RWPE2 (cell line): ENCODE measurements around the gene SCGB3A1.
A peak's percentile ranks its signal among the peaks of the same experiment; 100 is the strongest.

Experiments
- ATAC-seq: fragments of 200-7000 bp; cut with Tn5 transposase; 3 replicates; pipeline ENCODE4 v1.9.1; 2021; ENCODE audit warnings: low read depth
- DNase-seq: peaks from one replicate; pipeline ENCODE4 v3.0.0-alpha.2; 2020; ENCODE audit warnings: low spot score
- H3K27ac ChIP-seq: fragments of 450-650 bp; 2 replicates; pipeline ENCODE4 v1.5.1; 2017; ENCODE audit warnings: mild to moderate bottlenecking; ENCODE audit not compliant: poor library complexity, severe bottlenecking
- H3K27me3 ChIP-seq: fragments of 250-450 bp; sonication (Bioruptor Pico); 2 replicates; pipeline ENCODE4 v1.5.1; 2021; ENCODE audit warnings: mild to moderate bottlenecking, moderate library complexity; ENCODE audit not compliant: insufficient read depth, poor library complexity, severe bottlenecking
- H3K36me3 ChIP-seq: fragments of 250-450 bp; sonication (Bioruptor Pico); 2 replicates; pipeline ENCODE4 v1.5.1; 2020; ENCODE audit warnings: low read depth, mild to moderate bottlenecking, moderate library complexity
- H3K4me1 ChIP-seq: fragments of 250-450 bp; sonication (Bioruptor Pico); 2 replicates; pipeline ENCODE4 v1.5.1; 2021; ENCODE audit warnings: mild to moderate bottlenecking, moderate library complexity; ENCODE audit not compliant: insufficient read depth, poor library complexity, severe bottlenecking
- H3K4me3 ChIP-seq: fragments of 250-450 bp; sonication (Bioruptor Pico); 2 replicates; pipeline ENCODE4 v1.5.1; 2021; ENCODE audit warnings: mild to moderate bottlenecking, moderate library complexity; ENCODE audit not compliant: severe bottlenecking
- H3K9me3 ChIP-seq: fragments of 250-450 bp; sonication (Bioruptor Pico); 2 replicates; pipeline ENCODE4 v1.5.1; 2021; ENCODE audit warnings: mild to moderate bottlenecking, moderate library complexity; ENCODE audit not compliant: severe bottlenecking
- TF ChIP-seq, protein P1 (sequence below): fragments of 450-650 bp; IDR thresholded peaks from one replicate; pipeline ENCODE4 v1.5.1; 2017; ENCODE audit warnings: mild to moderate bottlenecking, moderate library complexity; ENCODE audit not compliant: poor library complexity, severe bottlenecking

The SCGB3A1 gene

DNA sequence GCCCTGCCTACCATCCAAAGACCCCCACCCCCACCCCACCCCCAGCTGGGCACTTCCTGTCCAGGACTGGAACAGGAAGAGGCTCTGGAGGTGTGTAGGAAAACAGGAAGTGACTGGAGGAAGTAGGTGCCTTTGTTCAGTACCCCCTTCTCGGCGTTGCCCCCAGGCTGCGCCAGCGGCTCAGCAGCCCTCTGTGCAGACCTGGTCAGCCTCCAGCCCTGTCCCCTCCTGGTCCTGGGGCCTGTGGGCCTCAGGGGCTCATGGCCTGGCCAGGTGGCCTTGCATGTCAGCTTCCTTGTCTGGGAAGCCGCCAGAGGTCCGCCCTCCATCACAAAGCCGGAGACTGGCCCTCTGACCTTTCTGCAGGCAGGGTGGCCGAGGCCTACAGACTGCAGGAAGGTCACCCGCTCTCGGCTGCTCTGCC is 32.1 kb upstream of the SCGB3A1 start:
- Histone ChIP-seq H3K27me3 (peaks cover 40% of the 10 kb centered on the region), H3K9me3 (no peaks in the 10 kb centered on the region), H3K27ac (no peak overlapping the region), H3K4me3 (no peak overlapping the region), H3K4me1 (no peaks in the 10 kb centered on the region), H3K36me3 (no peaks in the 10 kb centered on the region)
- TF ChIP-seq, protein P1, sequence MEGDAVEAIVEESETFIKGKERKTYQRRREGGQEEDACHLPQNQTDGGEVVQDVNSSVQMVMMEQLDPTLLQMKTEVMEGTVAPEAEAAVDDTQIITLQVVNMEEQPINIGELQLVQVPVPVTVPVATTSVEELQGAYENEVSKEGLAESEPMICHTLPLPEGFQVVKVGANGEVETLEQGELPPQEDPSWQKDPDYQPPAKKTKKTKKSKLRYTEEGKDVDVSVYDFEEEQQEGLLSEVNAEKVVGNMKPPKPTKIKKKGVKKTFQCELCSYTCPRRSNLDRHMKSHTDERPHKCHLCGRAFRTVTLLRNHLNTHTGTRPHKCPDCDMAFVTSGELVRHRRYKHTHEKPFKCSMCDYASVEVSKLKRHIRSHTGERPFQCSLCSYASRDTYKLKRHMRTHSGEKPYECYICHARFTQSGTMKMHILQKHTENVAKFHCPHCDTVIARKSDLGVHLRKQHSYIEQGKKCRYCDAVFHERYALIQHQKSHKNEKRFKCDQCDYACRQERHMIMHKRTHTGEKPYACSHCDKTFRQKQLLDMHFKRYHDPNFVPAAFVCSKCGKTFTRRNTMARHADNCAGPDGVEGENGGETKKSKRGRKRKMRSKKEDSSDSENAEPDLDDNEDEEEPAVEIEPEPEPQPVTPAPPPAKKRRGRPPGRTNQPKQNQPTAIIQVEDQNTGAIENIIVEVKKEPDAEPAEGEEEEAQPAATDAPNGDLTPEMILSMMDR, result no peak
- DNase-seq, result no peak
- ATAC-seq, result no peak

DNA sequence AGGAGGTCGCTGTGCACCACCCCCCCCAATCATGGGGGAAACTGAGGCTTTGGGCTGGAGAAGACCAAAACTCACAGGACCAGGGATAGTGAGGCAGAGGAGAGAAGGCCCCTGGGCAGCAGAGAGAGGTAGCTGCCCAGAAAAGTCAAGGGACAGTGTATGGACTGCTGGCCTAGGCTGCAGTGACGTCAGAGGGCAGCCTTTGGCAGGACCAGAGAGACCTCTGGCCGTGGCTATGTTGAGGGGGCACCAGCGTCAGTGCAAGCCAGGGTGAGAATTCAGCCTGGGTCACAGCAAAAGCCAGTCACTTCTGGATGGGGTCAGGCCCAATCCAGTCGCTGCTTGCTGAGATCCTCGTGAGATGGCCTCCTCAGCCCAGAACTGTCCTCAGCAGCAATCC is 31.6 kb upstream of the SCGB3A1 start:
- Histone ChIP-seq H3K9me3 (no peaks in the 10 kb centered on the region), H3K27ac (no peak overlapping the region), H3K4me1 (no peaks in the 10 kb centered on the region), H3K36me3 (no peaks in the 10 kb centered on the region), H3K27me3 (peaks cover 41% of the 10 kb centered on the region), H3K4me3 (no peak overlapping the region)
- TF ChIP-seq, protein P1, result no peak
- DNase-seq, result no peak
- no peak for ATAC-seq

DNA sequence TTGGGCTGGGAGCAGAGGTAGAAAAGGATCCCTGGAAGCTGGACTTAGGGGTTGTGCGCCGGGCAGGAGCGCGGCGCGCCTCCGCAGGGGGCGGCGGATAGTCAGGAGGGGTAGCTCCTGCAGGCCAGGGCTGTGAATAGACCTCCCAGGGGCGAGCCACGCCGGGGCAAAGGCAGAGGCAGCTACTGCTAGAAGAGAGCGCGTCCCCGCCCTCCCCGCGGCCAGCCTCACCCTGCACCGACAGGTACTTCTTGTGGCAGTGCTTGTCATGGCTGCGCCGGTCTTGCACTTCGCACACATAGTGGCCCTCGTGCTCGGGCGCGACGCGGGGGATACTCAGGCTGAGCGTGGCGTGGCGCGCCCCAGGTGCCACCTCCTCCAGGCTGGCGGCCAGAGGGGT is 30.0 kb upstream of the SCGB3A1 start:
- ATAC-seq, result no peak
- Histone ChIP-seq H3K4me1 (no peaks in the 10 kb centered on the region), H3K9me3 (no peaks in the 10 kb centered on the region), H3K36me3 (no peaks in the 10 kb centered on the region), H3K27me3 (peaks cover 34% of the 10 kb centered on the region), H3K27ac (no peak overlapping the region), H3K4me3 (no peak overlapping the region)
- no peak for DNase-seq
- TF ChIP-seq, protein P1, result no peak

DNA sequence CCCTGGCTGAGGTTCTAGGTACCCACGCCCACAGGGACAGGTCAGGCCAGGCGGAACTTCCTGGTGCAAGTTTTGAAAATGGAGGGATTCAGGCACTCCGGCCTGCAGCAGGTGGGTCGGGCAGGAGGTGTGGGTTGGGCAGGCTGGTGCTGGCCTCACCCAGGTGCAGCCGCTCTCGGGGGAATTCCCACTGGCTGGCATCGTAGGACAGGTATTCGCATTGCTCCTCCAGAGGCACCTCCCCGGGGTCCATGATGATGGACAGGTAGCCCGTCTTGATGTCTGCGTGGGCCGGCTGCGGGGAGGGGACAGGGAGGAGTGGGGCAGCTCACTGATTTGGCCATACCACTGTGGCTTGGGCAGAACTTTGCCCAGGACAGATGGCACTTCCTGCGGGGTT is 28.7 kb upstream of the SCGB3A1 start:
- DNase-seq (no peak), ATAC-seq (no peak)
- no peaks in the 10 kb centered on the region for H3K9me3 ChIP-seq
- H3K36me3 ChIP-seq, result no peaks in the 10 kb centered on the region
- peaks cover 30% of the 10 kb centered on the region for H3K27me3 ChIP-seq
- no peak overlapping the region for H3K4me3 ChIP-seq
- TF ChIP-seq, protein P1, result no peak
- H3K4me1 ChIP-seq, result no peaks in the 10 kb centered on the region
- no peak overlapping the region for H3K27ac ChIP-seq

DNA sequence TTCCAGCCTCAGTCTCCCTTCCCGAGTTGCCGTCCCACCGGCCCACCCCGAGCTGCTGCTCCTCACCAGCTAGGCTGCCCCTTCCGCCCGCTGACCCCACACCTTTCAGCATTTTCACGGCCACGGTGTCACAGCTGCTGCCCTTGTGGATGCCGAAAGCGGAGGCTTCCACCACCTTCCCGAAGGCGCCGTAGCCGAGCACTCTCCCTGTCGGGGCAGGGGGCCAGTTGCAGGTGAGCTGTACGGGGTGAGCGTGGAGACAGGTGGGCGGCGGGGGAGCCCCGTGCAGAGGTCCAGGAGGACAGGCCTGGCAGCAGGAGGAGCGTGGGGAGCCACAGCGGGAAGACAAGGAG is 28.2 kb upstream of the SCGB3A1 start:
- TF ChIP-seq, protein P1, result peak; percentile 4
- H3K36me3 ChIP-seq, result no peaks in the 10 kb centered on the region
- H3K4me3 ChIP-seq, result no peak overlapping the region
- no peaks in the 10 kb centered on the region for H3K9me3 ChIP-seq
- no peaks in the 10 kb centered on the region for H3K4me1 ChIP-seq
- ATAC-seq, result no peak
- no peak for DNase-seq
- H3K27me3 ChIP-seq, result peaks cover 30% of the 10 kb centered on the region
- no peak overlapping the region for H3K27ac ChIP-seq
